Neuronal stem cell (in vitro differentiated cells): Measurements from ENCODE around the gene FARS2.

Experiments used
- DNase-seq: peaks from one replicate; pipeline ENCODE4 v3.0.0-alpha.2; 2013; ENCODE audit warnings: low spot score
- H2AFZ ChIP-seq: one replicate; pipeline ENCODE4 v1.6.1; 2013; ENCODE audit warnings: mild to moderate bottlenecking, low read length, inconsistent platforms
- H2AK5ac ChIP-seq: 2 replicates; pipeline ENCODE4 v1.6.1; 2013; ENCODE audit warnings: low read depth, mild to moderate bottlenecking, inconsistent platforms, low read length, moderate library complexity, mixed read lengths
- H2BK120ac ChIP-seq: 2 replicates; pipeline ENCODE4 v1.6.1; 2013; ENCODE audit warnings: low read depth, mild to moderate bottlenecking, inconsistent platforms, low read length, moderate library complexity, mixed read lengths
- H2BK12ac ChIP-seq: one replicate; pipeline ENCODE4 v1.6.1; 2013; ENCODE audit warnings: low read length, inconsistent platforms
- H2BK15ac ChIP-seq: 2 replicates; pipeline ENCODE4 v1.6.1; 2013; ENCODE audit warnings: mild to moderate bottlenecking, low read length, inconsistent platforms, mixed read lengths
- H2BK5ac ChIP-seq: one replicate; pipeline ENCODE4 v1.6.1; 2013; ENCODE audit warnings: inconsistent platforms, mild to moderate bottlenecking, low read length, moderate library complexity
- H3K14ac ChIP-seq: one replicate; pipeline ENCODE4 v1.6.1; 2013; ENCODE audit warnings: low read length, inconsistent platforms
- H3K18ac ChIP-seq: 2 replicates; pipeline ENCODE4 v1.6.1; 2013; ENCODE audit warnings: low read length, inconsistent platforms
- H3K23ac ChIP-seq: 2 replicates; pipeline ENCODE4 v1.6.1; 2013; ENCODE audit warnings: low read depth, mild to moderate bottlenecking, mixed read lengths, low read length, inconsistent platforms; ENCODE audit not compliant: poor library complexity
- H3K27ac ChIP-seq: replicated peaks from 3 replicates; pipeline ENCODE4 v1.5.1; 2013; ENCODE audit warnings: low read length, inconsistent platforms
- H3K27me3 ChIP-seq, 3 experiments: 2 replicates each; pipeline ENCODE4 v1.6.1; 2013; ENCODE audit warnings: low read length in 3 of 3, mild to moderate bottlenecking in 2 of 3, inconsistent platforms in 1 of 3, low read depth in 1 of 3, mixed read lengths in 1 of 3, moderate library complexity in 1 of 3; ENCODE audit not compliant: control insufficient read depth in 3 of 3, insufficient read depth in 3 of 3
- H3K36me3 ChIP-seq, 2 donors: replicated peaks in 1 of 2; 2 replicates each; pipeline ENCODE4 v1.6.1; 2013; ENCODE audit warnings: low read length in 2 of 2; ENCODE audit not compliant: control insufficient read depth in 2 of 2, insufficient read depth in 2 of 2
- H3K4ac ChIP-seq: 2 replicates; pipeline ENCODE4 v1.6.1; 2013; ENCODE audit warnings: inconsistent platforms, mild to moderate bottlenecking, low read length, moderate library complexity
- H3K4me1 ChIP-seq, 2 donors: 1 replicate in 1 of 2; 2 replicates in 1 of 2; pipeline ENCODE4 v1.6.1; 2013; ENCODE audit warnings: low read length in 2 of 2, low read depth in 1 of 2; ENCODE audit not compliant: control insufficient read depth in 2 of 2, insufficient read depth in 1 of 2
- H3K4me2 ChIP-seq: one replicate; pipeline ENCODE4 v1.6.1; 2013; ENCODE audit warnings: mild to moderate bottlenecking, low read length, inconsistent platforms; ENCODE audit not compliant: insufficient read depth, poor library complexity, severe bottlenecking
- H3K4me3 ChIP-seq, 2 donors: 2 replicates each; pipeline ENCODE4 v1.5.1; 2013; ENCODE audit warnings: low read length in 2 of 2, mild to moderate bottlenecking in 2 of 2, inconsistent platforms in 1 of 2, moderate library complexity in 1 of 2
- H3K79me1 ChIP-seq: one replicate; pipeline ENCODE4 v1.6.1; 2013; ENCODE audit warnings: low read depth, mild to moderate bottlenecking, inconsistent platforms, low read length, moderate library complexity
- H3K9ac ChIP-seq: one replicate; pipeline ENCODE4 v1.6.1; 2013; ENCODE audit warnings: mild to moderate bottlenecking, low read depth, low read length, inconsistent platforms; ENCODE audit not compliant: poor library complexity
- H3K9me3 ChIP-seq, 2 donors: replicated peaks in 1 of 2; 2 replicates each; pipeline versions ENCODE3 to v1.6.1; 2013; ENCODE audit warnings: low read length in 2 of 2, mild to moderate bottlenecking in 2 of 2, inconsistent platforms in 1 of 2, low read depth in 1 of 2, mixed read lengths in 1 of 2, moderate library complexity in 1 of 2; ENCODE audit not compliant: control insufficient read depth in 2 of 2, insufficient read depth in 1 of 2
- H4K8ac ChIP-seq: one replicate; pipeline ENCODE4 v1.6.1; 2013; ENCODE audit warnings: low read depth, mild to moderate bottlenecking, inconsistent platforms, low read length, moderate library complexity
- H4K91ac ChIP-seq: one replicate; pipeline ENCODE4 v1.6.1; 2013; ENCODE audit warnings: low read length, low read depth, mild to moderate bottlenecking, inconsistent platforms; ENCODE audit not compliant: poor library complexity
- WGBS, 2 donors: extraction: QIAGEN DNeasy Blood & Tissue Kit; methylation state at CpG; one replicate each; pipeline ENCODE4 v1.1.7; 2013; ENCODE audit warnings: missing lambda C conversion rate in 2 of 2, mixed read lengths in 1 of 2; ENCODE audit not compliant: insufficient read length in 2 of 2, insufficient replicate concordance in 1 of 2; ENCODE audit errors: extremely low coverage in 2 of 2; 5-methylcytosine and 5-hydroxymethylcytosine counted together

Gene FARS2

GRCh38 chr6:5223309-5223708 lies 38.0 kb upstream of the FARS2 start:
- no peak overlapping the region for H3K18ac ChIP-seq
- H3K4ac ChIP-seq = no peak overlapping the region
- peaks cover 1% of the 10 kb centered on the region for H3K79me1 ChIP-seq
- H2BK5ac ChIP-seq = no peak overlapping the region
- no CpG with 5 or more reads among the region's 6 CpGs for WGBS, 2 donors
- no peak overlapping the region for H4K91ac ChIP-seq
- no peaks in the 10 kb centered on the region for H3K9me3 ChIP-seq
- H2BK12ac ChIP-seq = no peak overlapping the region
- H3K27ac ChIP-seq = no peak overlapping the region
- no peak overlapping the region for H3K23ac ChIP-seq
- no peak overlapping the region for H3K14ac ChIP-seq
- H3K36me3 ChIP-seq = peaks cover 0 to 22% of the 10 kb centered on the region in 2 donors
- H2AK5ac ChIP-seq = no peak overlapping the region
- no peak overlapping the region for H3K9ac ChIP-seq
- H2BK120ac ChIP-seq = no peak overlapping the region
- DNase-seq = no peak
- no peak overlapping the region for H4K8ac ChIP-seq
- no peaks in the 10 kb centered on the region for H3K27me3 ChIP-seq
- H3K4me2 ChIP-seq = no peak overlapping the region
- H2BK15ac ChIP-seq = no peak overlapping the region
- no peak overlapping the region for H2AFZ ChIP-seq
- no peaks in the 10 kb centered on the region for H3K4me1 ChIP-seq
- H3K4me3 ChIP-seq = no peak overlapping the region

GRCh38 chr6:5229356-5229755 lies 32.0 kb upstream of the FARS2 start:
- H2BK120ac ChIP-seq = no peak overlapping the region
- H2AFZ ChIP-seq = no peak overlapping the region
- no CpG with 5 or more reads among the region's 3 CpGs for WGBS, 2 donors
- H3K9me3 ChIP-seq = no peaks in the 10 kb centered on the region
- no peak overlapping the region for H3K4me2 ChIP-seq
- H4K91ac ChIP-seq = no peak overlapping the region
- no peak overlapping the region for H3K14ac ChIP-seq
- H2AK5ac ChIP-seq = no peak overlapping the region
- H3K4me1 ChIP-seq = no peaks in the 10 kb centered on the region
- no peak overlapping the region for H4K8ac ChIP-seq
- H3K9ac ChIP-seq = no peak overlapping the region
- H3K23ac ChIP-seq = no peak overlapping the region
- no peaks in the 10 kb centered on the region for H3K79me1 ChIP-seq
- H3K36me3 ChIP-seq = peaks cover 0 to 8% of the 10 kb centered on the region in 2 donors
- H2BK15ac ChIP-seq = no peak overlapping the region
- DNase-seq = no peak
- peaks cover 0 to 2% (median 0%) of the 10 kb centered on the region in 3 experiments for H3K27me3 ChIP-seq
- H3K4me3 ChIP-seq = no peak overlapping the region
- H2BK5ac ChIP-seq = no peak overlapping the region
- H3K18ac ChIP-seq = no peak overlapping the region
- H2BK12ac ChIP-seq = no peak overlapping the region
- H3K4ac ChIP-seq = no peak overlapping the region
- H3K27ac ChIP-seq = no peak overlapping the region

DNA sequence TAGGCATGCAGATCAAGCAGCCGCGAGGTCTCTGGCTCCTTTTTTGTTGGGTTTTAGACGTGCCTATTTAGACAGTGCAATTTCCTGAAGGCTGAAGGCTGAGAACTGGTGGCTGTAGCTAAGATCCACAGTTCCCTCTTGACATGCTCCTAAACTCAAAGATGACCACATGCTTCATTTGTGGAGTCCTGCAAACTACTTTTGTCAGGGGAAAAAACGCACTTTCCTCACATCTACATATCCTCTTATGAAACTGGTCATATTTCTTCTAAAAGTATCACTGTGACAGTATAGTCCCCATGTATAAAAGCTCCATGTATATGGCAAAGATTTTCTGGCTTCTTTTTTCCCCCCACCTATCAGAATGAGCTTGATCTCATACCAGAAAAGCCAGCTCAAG lies 31.2 kb upstream of the FARS2 start:
- H4K8ac ChIP-seq = no peak overlapping the region
- no peaks in the 10 kb centered on the region for H3K9me3 ChIP-seq
- no peak overlapping the region for H3K23ac ChIP-seq
- no peak overlapping the region for H3K4me3 ChIP-seq
- WGBS, 2 donors = no CpG with 5 or more reads among the region's 4 CpGs
- no peak overlapping the region for H3K4ac ChIP-seq
- H3K36me3 ChIP-seq = peaks cover 3 to 13% of the 10 kb centered on the region in 2 donors
- no peak overlapping the region for H2AFZ ChIP-seq
- H3K4me1 ChIP-seq = no peaks in the 10 kb centered on the region
- DNase-seq = no peak
- H3K27me3 ChIP-seq = peaks cover 0 to 2% (median 0%) of the 10 kb centered on the region in 3 experiments
- no peak overlapping the region for H3K4me2 ChIP-seq
- H3K79me1 ChIP-seq = no peaks in the 10 kb centered on the region
- no peak overlapping the region for H2AK5ac ChIP-seq
- H3K18ac ChIP-seq = no peak overlapping the region
- H2BK5ac ChIP-seq = no peak overlapping the region
- no peak overlapping the region for H3K9ac ChIP-seq
- H3K14ac ChIP-seq = no peak overlapping the region
- no peak overlapping the region for H2BK15ac ChIP-seq
- no peak overlapping the region for H3K27ac ChIP-seq
- H2BK120ac ChIP-seq = no peak overlapping the region
- H2BK12ac ChIP-seq = no peak overlapping the region
- no peak overlapping the region for H4K91ac ChIP-seq

DNA sequence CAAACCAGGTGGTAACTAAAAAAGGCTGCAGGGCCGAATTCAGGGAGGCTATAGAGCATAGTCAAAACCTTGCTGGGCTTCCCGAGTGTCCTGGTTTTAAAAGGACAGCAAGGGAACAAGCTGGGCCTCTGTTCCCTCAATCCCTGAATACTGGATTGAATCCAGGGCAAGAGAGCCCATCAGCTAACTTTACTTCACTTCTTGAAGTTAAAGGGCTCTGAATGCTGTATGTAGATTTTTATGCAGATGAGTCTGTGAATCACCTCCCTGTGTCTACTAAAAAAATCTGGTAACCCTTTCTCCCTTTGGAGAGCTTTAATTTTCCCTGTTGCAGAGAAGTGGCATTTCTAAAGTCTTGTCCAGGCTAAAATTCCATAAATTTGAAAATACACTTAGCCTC lies 30.0 kb upstream of the FARS2 start:
- Histone ChIP-seq H3K4me3 (no peak overlapping the region), H3K9ac (no peak overlapping the region), H3K4me2 (no peak overlapping the region), H2BK15ac (no peak overlapping the region), H3K4ac (no peak overlapping the region), H2BK120ac (no peak overlapping the region), H3K27ac (no peak overlapping the region), H2AFZ (no peak overlapping the region), H3K18ac (no peak overlapping the region), H2BK5ac (no peak overlapping the region), H2BK12ac (no peak overlapping the region), H3K27me3 (peaks cover 0 to 2% (median 0%) of the 10 kb centered on the region in 3 experiments), H2AK5ac (no peak overlapping the region), H4K8ac (no peak overlapping the region), H4K91ac (no peak overlapping the region), H3K36me3 (peaks cover 3 to 15% of the 10 kb centered on the region in 2 donors), H3K14ac (no peak overlapping the region), H3K4me1 (no peaks in the 10 kb centered on the region), H3K23ac (no peak overlapping the region), H3K79me1 (no peaks in the 10 kb centered on the region), H3K9me3 (no peaks in the 10 kb centered on the region)
- WGBS, 2 donors = no CpG with 5 or more reads among the region's 2 CpGs
- no peak for DNase-seq
